Muscle layer of colon (tissue), 2 donors: ENCODE measurements around the gene SRC.

Experiments
- H3K27ac ChIP-seq: one replicate; pipeline ENCODE4 v1.7.0; 2013; ENCODE audit warnings: low read depth, mild to moderate bottlenecking, low read length, moderate library complexity
- H3K27me3 ChIP-seq, 2 donors: one replicate each; pipeline ENCODE4 v1.7.0; 2013; ENCODE audit warnings: low read length in 2 of 2, mild to moderate bottlenecking in 2 of 2; ENCODE audit not compliant: insufficient read depth in 2 of 2, control insufficient read depth in 1 of 2
- H3K36me3 ChIP-seq: one replicate; pipeline ENCODE4 v1.7.0; 2013; ENCODE audit warnings: mild to moderate bottlenecking, low read length; ENCODE audit not compliant: insufficient read depth
- H3K4me1 ChIP-seq: one replicate; pipeline ENCODE4 v1.7.0; 2013; ENCODE audit warnings: mild to moderate bottlenecking, low read length; ENCODE audit not compliant: insufficient read depth
- H3K4me3 ChIP-seq, 2 donors: one replicate each; pipeline ENCODE4 v1.7.0; 2013; ENCODE audit warnings: low read length in 2 of 2, low read depth in 1 of 2, mild to moderate bottlenecking in 1 of 2, moderate library complexity in 1 of 2
- H3K9ac ChIP-seq: one replicate; pipeline ENCODE4 v1.7.0; 2013; ENCODE audit warnings: low read length
- H3K9me3 ChIP-seq: one replicate; pipeline ENCODE4 v1.7.0; 2013; ENCODE audit warnings: mild to moderate bottlenecking, low read length
- donor health status: abdominal sarcoma.
- donor health status: Adenocarcinoma of cecum.

Gene SRC

GRCh38 chr20:37305839-37306238 lies 40.1 kb upstream of the SRC start:
- Histone ChIP-seq H3K4me1 (peaks cover 38% of the 10 kb centered on the region), H3K9ac (no peak overlapping the region), H3K36me3 (peaks cover 53% of the 10 kb centered on the region), H3K27ac (no peak overlapping the region), H3K9me3 (no peaks in the 10 kb centered on the region), H3K4me3 (no peak overlapping the region), H3K27me3 (no peaks in the 10 kb centered on the region)

GRCh38 chr20:37308086-37309050 lies 37.6 kb upstream of the SRC start:
- H3K4me1 ChIP-seq = peaks cover 63% of the 10 kb centered on the region
- H3K9me3 ChIP-seq = no peaks in the 10 kb centered on the region
- H3K27me3 ChIP-seq = no peaks in the 10 kb centered on the region
- peak overlapping the region; percentile 3 for H3K27ac ChIP-seq
- peaks cover 44% of the 10 kb centered on the region for H3K36me3 ChIP-seq
- H3K4me3 ChIP-seq = no peak overlapping the region
- no peak overlapping the region for H3K9ac ChIP-seq

- Histone ChIP-seq H3K36me3 (peaks cover 39% of the 10 kb centered on the region), H3K9ac (no peak overlapping the region), H3K27ac (no peak overlapping the region), H3K9me3 (no peaks in the 10 kb centered on the region), H3K4me1 (peaks cover 72% of the 10 kb centered on the region), H3K4me3 (no peak overlapping the region), H3K27me3 (no peaks in the 10 kb centered on the region)
Measured at GRCh38 chr20:37309290-37309689, 36.6 kb upstream of the SRC start.

DNA sequence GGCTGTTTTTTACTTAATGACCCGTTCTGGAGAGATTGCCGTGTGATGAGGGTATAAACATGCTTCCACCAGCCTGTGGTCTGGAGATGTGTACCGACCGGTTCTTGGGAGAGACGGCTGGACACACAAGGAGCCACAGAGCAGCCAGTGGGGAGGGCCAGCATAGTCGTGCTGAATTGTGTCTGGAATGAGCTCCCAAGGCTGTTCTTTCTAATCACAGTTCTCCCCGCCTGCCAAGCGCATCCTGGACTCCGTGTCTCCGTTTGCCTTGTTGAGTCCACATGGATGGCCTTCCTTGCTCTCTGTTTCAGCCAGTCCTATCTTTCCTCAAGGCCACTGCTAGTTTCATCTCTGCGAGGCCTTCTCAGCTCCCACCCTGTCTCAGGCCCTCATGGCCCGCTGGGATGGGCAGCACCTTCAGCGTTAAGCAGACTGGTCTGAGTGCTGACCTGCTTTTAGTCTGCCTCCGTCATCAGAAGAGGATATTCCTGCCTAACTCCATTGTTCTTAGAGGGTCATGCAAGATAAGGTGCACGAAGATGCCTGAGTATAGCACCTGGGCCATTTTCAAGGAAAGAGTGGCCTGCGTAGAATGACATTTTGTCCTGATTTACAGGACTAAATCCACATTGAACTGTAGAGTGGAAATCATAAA lies 35.9 kb upstream of the SRC start:
- H3K4me1 ChIP-seq = peaks cover 72% of the 10 kb centered on the region
- H3K27ac ChIP-seq = no peak overlapping the region
- peaks cover 35% of the 10 kb centered on the region for H3K36me3 ChIP-seq
- no peak overlapping the region for H3K4me3 ChIP-seq
- no peak overlapping the region for H3K9ac ChIP-seq
- no peaks in the 10 kb centered on the region for H3K9me3 ChIP-seq
- H3K27me3 ChIP-seq = no peaks in the 10 kb centered on the region

- Histone ChIP-seq H3K4me3 (no peak overlapping the region), H3K36me3 (peaks cover 37% of the 10 kb centered on the region), H3K9ac (no peak overlapping the region), H3K27ac (no peak overlapping the region), H3K4me1 (peaks cover 72% of the 10 kb centered on the region), H3K27me3 (no peaks in the 10 kb centered on the region), H3K9me3 (no peaks in the 10 kb centered on the region)
Measured at GRCh38 chr20:37310951-37311350, 35.0 kb upstream of the SRC start.

GRCh38 chr20:37311710-37312355 lies 34.1 kb upstream of the SRC start:
- Histone ChIP-seq H3K9ac (no peak overlapping the region), H3K4me1 (peaks cover 71% of the 10 kb centered on the region)

DNA sequence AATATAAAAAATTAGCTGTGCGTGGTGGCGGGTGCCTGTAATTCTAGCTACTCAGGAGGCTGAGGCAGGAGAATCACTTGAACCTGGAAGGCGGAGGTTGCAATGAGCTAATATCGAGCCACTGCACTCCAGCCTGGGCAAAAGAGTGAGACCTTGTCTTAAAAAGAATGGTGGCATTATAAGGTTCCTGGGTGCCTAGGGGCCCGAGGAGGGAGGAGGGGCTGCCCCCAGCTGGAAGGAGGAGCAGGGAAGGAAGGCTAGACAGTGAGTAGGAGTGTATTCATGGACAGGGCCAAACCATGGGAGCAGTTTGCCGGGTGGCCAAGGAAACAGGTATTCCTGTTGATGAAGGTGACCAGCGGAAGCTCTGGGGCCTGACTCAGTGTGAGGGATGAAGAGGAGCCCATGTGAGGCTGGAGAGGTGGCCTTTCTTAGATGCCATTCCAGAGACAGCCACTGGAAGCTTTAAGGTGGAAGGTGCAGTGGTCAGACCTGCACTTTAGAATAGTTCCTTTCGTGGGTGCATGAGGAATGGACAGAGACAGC lies 32.3 kb upstream of the SRC start:
- Histone ChIP-seq H3K4me3 (no peak overlapping the region), H3K9me3 (no peaks in the 10 kb centered on the region), H3K4me1 (peaks cover 63% of the 10 kb centered on the region), H3K36me3 (peaks cover 39% of the 10 kb centered on the region), H3K27ac (peak overlapping the region; percentile 84), H3K27me3 (no peaks in the 10 kb centered on the region), H3K9ac (no peak overlapping the region)

More at GRCh38 chr20:37311710-37312355, 34.1 kb upstream of the SRC start:
- Histone ChIP-seq H3K9me3 (no peaks in the 10 kb centered on the region), H3K27ac (peak overlapping the region; percentile 3), H3K36me3 (peaks cover 39% of the 10 kb centered on the region), H3K27me3 (no peaks in the 10 kb centered on the region), H3K4me3 (no peak overlapping the region)

DNA sequence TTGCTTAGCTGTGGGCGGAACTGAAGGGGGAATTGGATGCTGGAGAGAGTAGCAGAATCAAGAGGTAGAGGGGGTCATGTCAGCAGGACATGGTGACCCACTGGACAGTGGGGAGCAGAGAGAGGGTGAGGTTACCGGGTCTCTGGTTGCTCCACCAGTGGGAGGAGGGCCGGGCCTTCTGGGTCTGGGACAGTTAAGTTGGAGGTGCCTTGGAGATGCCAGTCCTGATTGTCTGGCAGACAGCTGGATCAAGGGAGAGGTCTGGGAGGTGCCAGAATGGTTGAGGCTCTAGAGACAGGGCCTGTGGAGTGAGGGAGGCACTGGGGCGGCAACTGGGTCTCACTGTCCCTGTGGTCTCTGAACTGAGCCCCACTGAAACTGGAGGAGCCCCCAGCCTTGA lies 31.8 kb upstream of the SRC start:
- H3K4me3 ChIP-seq = peak overlapping the region in 1 of 2 donors; percentile 35
- H3K9ac ChIP-seq = peak overlapping the region; percentile 60
- peak overlapping the region; percentile 84 for H3K27ac ChIP-seq
- peaks cover 34% of the 10 kb centered on the region for H3K36me3 ChIP-seq
- peaks cover 61% of the 10 kb centered on the region for H3K4me1 ChIP-seq
- H3K27me3 ChIP-seq = no peaks in the 10 kb centered on the region
- no peaks in the 10 kb centered on the region for H3K9me3 ChIP-seq

GRCh38 chr20:37314617-37315016 lies 31.3 kb upstream of the SRC start:
- Histone ChIP-seq H3K4me3 (peak overlapping the region in 1 of 2 donors; percentile 35), H3K27me3 (no peaks in the 10 kb centered on the region), H3K9ac (peak overlapping the region; percentile 60), H3K27ac (peak overlapping the region; percentile 84), H3K36me3 (peaks cover 29% of the 10 kb centered on the region), H3K4me1 (peaks cover 58% of the 10 kb centered on the region), H3K9me3 (no peaks in the 10 kb centered on the region)

DNA sequence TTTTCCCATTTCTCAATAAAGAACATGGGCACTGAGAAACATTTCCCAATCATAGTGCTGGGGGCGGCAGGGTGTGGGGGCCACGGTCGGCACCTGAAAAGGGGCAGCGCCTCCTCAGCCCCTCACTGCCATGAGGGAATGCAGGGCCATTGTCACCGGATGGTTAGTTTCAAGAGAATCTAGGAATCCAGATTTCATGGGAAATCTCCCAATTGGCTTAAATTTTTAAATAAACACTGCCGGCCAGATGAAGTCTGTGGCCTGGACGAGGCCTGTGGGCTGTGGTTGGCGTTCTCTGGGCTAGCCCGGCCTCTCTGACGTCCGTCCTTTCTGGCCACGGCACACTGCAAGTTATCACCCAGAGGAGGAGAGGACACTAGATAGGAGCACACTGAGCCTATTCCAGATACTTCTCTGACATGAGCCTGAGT lies 30.9 kb upstream of the SRC start:
- Histone ChIP-seq H3K27me3 (no peaks in the 10 kb centered on the region), H3K36me3 (peaks cover 28% of the 10 kb centered on the region), H3K4me3 (peak overlapping the region in 1 of 2 donors; percentile 35), H3K4me1 (peaks cover 62% of the 10 kb centered on the region), H3K9ac (peak overlapping the region; percentile 60), H3K27ac (peak overlapping the region; percentile 84), H3K9me3 (no peaks in the 10 kb centered on the region)
